Vagina (tissue), 2 donors: Measurements from ENCODE around the gene RGS10.

ENCODE experiments used
- POLR2A ChIP-seq, 2 donors: fragments of 450-650 bp; IDR thresholded peaks; one replicate each; pipeline ENCODE4 v1.6.1; 2017; ENCODE audit warnings: antibody characterized with exemption in 2 of 2, mild to moderate bottlenecking in 2 of 2, moderate library complexity in 2 of 2
- POLR2AphosphoS5 ChIP-seq, 2 donors: sonication (generic); formaldehyde crosslinking; IDR thresholded peaks; one replicate each; pipeline ENCODE4 v1.9.0; 2017; ENCODE audit warnings: antibody characterized with exemption in 2 of 2, mild to moderate bottlenecking in 2 of 2, low read depth in 1 of 2; ENCODE audit not compliant: insufficient read depth in 1 of 2
- TF ChIP-seq, protein P1 (sequence below), 3 experiments: fragments of 450-650 bp in 2 of 3; fragments of 200-600 bp in 1 of 3; sonication (generic) in 1 of 3; IDR thresholded peaks; one replicate each; pipeline ENCODE4 v1.5.1; 2017 to 2019; ENCODE audit warnings: antibody characterized with exemption in 3 of 3, mild to moderate bottlenecking in 2 of 3, moderate library complexity in 2 of 3

DNA sequence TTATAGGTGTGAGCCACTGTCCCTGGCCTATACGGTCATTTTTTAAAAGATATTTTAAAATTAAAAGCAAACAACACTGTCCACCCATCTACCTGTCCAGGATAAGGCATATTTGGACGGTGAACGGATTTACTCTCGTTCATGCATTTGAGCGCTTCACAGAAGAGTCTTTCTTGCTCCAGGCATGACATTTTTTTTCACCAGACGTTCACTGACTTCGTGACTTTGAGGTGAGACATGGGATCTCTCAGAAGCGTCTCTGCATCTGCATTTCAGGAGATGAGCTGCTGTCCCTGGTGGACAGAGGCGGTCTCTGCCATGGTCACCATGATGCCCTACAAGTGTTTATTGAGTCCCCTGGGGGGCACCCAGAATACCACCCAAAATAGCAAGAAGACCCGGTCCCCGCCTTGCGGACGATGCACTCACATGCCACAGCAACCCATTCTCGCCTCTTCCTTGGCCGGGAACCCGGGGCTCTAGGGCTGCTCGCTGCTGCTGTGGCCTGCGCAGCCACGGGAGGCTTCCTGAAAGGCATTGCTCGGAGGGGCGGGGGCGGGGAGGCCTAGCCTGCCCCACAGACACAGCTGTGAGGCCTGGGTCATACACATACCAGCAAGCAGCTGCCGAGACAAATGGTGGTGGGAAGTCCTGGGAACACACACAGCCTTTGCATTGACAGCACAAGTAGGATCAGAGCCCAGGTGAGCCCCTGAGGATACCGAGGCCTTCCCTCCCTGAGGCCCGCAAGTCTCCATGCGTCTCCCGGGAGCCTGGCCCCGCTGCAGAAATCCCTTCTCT lies 84.4 kb downstream of the RGS10 start:
- TF ChIP-seq POLR2A (IDR thresholded peaks at IDR 0.05) (no peak), POLR2AphosphoS5 (IDR thresholded peaks at IDR 0.05; ENCODE audit: insufficient read depth in 1 of 2, low read depth in 1 of 2) (no peak)
- TF ChIP-seq, protein P1, sequence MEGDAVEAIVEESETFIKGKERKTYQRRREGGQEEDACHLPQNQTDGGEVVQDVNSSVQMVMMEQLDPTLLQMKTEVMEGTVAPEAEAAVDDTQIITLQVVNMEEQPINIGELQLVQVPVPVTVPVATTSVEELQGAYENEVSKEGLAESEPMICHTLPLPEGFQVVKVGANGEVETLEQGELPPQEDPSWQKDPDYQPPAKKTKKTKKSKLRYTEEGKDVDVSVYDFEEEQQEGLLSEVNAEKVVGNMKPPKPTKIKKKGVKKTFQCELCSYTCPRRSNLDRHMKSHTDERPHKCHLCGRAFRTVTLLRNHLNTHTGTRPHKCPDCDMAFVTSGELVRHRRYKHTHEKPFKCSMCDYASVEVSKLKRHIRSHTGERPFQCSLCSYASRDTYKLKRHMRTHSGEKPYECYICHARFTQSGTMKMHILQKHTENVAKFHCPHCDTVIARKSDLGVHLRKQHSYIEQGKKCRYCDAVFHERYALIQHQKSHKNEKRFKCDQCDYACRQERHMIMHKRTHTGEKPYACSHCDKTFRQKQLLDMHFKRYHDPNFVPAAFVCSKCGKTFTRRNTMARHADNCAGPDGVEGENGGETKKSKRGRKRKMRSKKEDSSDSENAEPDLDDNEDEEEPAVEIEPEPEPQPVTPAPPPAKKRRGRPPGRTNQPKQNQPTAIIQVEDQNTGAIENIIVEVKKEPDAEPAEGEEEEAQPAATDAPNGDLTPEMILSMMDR (IDR thresholded peaks at IDR 0.05) = no peak
